HL-60/S4 (cell line): ENCODE data around the gene AHCTF1.

Experiments used
- in situ Hi-C: fragments of 300-500 bp; cut with MboI; formaldehyde crosslinking; loops from 2 replicates; pipeline ENCODE4 v1.14.3; 2022; ENCODE audit warnings: low sequenced_read_pairs

Gene AHCTF1, protein sequence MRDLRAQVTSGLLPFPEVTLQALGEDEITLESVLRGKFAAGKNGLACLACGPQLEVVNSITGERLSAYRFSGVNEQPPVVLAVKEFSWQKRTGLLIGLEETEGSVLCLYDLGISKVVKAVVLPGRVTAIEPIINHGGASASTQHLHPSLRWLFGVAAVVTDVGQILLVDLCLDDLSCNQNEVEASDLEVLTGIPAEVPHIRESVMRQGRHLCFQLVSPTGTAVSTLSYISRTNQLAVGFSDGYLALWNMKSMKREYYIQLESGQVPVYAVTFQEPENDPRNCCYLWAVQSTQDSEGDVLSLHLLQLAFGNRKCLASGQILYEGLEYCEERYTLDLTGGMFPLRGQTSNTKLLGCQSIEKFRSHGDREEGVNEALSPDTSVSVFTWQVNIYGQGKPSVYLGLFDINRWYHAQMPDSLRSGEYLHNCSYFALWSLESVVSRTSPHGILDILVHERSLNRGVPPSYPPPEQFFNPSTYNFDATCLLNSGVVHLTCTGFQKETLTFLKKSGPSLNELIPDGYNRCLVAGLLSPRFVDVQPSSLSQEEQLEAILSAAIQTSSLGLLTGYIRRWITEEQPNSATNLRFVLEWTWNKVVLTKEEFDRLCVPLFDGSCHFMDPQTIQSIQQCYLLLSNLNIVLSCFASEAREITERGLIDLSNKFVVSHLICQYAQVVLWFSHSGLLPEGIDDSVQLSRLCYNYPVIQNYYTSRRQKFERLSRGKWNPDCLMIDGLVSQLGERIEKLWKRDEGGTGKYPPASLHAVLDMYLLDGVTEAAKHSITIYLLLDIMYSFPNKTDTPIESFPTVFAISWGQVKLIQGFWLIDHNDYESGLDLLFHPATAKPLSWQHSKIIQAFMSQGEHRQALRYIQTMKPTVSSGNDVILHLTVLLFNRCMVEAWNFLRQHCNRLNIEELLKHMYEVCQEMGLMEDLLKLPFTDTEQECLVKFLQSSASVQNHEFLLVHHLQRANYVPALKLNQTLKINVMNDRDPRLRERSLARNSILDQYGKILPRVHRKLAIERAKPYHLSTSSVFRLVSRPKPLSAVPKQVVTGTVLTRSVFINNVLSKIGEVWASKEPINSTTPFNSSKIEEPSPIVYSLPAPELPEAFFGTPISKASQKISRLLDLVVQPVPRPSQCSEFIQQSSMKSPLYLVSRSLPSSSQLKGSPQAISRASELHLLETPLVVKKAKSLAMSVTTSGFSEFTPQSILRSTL (N-terminal part only)

GRCh38 chr1:246931549-246932365, at the start of gene AHCTF1:
AHCTF1 (minus strand) TSS chr1:246931948; CDS start chr1:246918370, 13,578 bp downstream.
- in situ Hi-C loops, result no loop called here

DNA sequence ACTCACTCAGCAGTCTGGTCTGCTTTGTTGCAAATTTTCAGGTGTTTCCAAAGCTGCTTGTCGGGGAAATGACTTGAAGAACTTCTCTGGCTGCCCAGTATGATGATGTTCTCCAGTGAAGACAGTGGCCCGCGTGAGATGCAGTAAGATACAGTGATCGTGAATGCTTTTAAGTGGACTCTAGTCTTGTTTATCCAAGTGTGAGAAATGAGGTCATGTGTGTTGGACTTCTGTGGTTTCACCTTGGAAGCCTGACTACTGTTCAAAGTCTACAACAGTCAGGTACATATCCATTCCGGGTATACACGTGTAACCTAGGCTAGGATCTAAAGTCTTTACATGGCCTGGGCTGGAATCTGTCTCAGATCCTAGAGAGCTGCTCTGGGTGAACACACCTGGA, 47.0 kb upstream of the AHCTF1 start:
- in situ Hi-C loops, result no loop called here

- in situ Hi-C loops, result no loop called here
Measured at GRCh38 chr1:246978281-246978680, 46.5 kb upstream of the AHCTF1 start.

GRCh38 chr1:246971969-246972368, 40.2 kb upstream of the AHCTF1 start:
- in situ Hi-C loops, result loop anchor here (25.0 kb wide), 1 partner anchor 515 kb away; no protein-coding TSS in a partner anchor

DNA sequence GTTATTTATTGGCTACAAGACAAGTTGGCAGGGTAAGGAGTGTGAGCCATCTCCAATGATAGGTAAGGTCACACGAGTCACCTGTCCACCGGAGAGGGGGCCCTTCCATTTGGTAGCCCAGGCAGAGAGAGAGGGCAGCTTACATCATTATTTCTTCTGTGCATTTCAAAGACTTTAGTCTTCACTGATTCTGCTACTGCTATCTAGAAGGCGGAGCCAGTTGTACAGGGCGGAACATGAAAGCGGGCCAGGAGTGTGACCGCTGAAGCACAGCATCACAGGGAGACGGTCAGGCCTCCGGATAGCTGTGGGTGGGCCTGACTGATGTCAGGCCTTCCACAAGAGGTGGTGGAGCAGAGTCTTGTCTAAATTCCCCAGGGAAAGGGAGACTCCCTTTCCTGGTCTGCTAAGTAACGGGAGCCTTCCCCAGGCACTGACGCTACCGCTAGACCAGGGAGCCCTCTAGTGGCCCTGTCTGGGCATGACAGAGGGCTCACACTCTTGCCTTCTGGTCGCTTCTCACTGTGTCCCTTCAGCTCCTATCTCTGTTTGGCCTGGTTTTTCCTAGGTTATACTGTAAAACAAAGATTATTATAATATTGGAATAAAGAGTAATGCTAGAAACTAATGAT, 39.5 kb upstream of the AHCTF1 start:
- in situ Hi-C loops, result loop anchor here (25.0 kb wide), 1 partner anchor 516 kb away; no protein-coding TSS in a partner anchor

DNA sequence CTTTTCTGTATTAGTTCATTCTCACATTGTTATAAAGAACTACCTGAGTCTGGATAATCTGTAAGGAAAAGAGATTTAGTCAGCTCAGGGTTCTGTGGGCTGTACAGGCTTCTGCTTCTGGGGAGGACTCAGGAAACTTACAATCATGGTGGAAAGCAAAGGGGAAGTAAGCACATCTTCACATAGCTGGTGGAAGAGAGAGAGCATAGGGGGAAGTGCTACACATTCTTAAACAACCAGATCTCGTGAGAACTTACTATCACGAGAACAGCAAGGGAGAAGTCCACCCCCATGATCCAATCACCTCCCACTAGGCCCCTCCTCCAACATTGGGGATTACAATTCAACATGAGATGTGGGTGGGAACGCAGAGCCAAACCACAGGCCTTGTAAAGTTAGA, 37.9 kb upstream of the AHCTF1 start:
- in situ Hi-C loops, result loop anchor here (10.0 to 25.0 kb wide), 2 partner anchors 275 to 518 kb away; no protein-coding TSS in a partner anchor

GRCh38 chr1:246966502-246966901, 34.8 kb upstream of the AHCTF1 start:
- in situ Hi-C loops, result loop anchor here (10.0 to 25.0 kb wide), 2 partner anchors 272 to 521 kb away; no protein-coding TSS in a partner anchor

- in situ Hi-C loops, result loop anchor here (10.0 to 25.0 kb wide), 2 partner anchors 265 to 527 kb away; no protein-coding TSS in a partner anchor
Measured at GRCh38 chr1:246959944-246960693, 28.4 kb upstream of the AHCTF1 start.

GRCh38 chr1:246954126-246954525, 22.4 kb upstream of the AHCTF1 start:
- in situ Hi-C loops, result loop anchor here (25.0 kb wide), 1 partner anchor 533 kb away; no protein-coding TSS in a partner anchor

- in situ Hi-C loops, result loop anchor here (25.0 kb wide), 1 partner anchor 536 kb away; no protein-coding TSS in a partner anchor
Measured at GRCh38 chr1:246951413-246951812, 19.7 kb upstream of the AHCTF1 start.

GRCh38 chr1:246949956-246950355, 18.2 kb upstream of the AHCTF1 start:
- in situ Hi-C loops, result loop anchor here (25.0 kb wide), 1 partner anchor 537 kb away; no protein-coding TSS in a partner anchor

DNA sequence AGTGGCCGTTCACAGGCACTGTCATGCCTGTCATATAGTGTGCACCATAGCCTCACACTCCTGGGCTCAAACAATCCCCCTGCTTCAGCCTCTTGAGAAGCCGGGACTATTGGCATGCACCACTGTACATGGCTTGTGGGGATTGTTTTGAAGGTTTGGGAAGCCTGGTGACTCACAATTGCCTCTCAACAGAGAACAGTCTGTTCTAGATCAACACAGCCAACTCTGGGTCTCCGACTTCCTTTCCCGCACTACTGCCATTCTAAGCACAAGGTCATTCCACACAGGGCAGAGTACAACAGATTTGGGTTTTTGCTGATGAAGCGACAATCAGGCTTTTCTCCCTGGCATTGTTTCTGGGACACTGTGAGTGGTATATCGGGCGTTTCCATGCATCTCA, 15.5 kb upstream of the AHCTF1 start:
- in situ Hi-C loops, result no loop called here

- in situ Hi-C loops, result no loop called here
Measured at GRCh38 chr1:246946366-246946765, 14.6 kb upstream of the AHCTF1 start.

GRCh38 chr1:246934765-246935164, 3.0 kb upstream of the AHCTF1 start:
- in situ Hi-C loops, result no loop called here

DNA sequence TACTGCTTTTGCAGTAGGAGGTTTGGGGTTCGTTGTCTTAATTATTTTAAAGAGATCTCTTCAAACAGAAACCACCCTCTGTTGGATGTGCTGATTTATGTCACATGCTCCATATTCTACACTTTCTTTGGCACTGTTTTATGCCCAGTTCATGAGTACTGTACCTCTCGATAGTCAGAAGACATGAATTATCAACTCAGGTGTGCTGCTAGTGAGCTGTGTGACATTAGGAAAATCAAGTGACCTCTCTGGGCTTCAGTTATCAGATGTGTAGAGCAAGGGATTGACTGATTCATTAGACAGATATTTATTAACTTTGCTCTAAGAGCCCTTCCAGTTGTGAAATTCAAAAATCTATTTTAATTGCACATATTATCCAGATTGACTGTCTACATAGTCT, 2.1 kb upstream of the AHCTF1 start:
- in situ Hi-C loops, result no loop called here

DNA sequence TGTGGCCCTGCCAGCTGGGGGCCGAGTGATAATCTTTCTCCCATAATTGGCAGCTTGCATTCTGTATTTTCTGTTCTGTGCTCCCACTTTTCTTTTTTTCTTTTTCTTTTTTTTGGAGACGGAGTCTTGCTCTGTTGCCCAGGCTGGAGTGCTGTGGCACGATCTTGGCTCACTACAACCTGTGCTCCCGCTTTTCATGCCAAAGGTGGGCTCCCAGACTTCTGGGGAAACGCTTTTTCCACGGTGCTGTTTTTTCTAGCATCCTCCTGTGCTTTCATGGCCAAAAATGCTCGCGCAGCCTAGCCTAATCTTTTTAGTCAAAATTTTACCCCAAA, 585 bp upstream of the AHCTF1 start:
- in situ Hi-C loops, result no loop called here

DNA sequence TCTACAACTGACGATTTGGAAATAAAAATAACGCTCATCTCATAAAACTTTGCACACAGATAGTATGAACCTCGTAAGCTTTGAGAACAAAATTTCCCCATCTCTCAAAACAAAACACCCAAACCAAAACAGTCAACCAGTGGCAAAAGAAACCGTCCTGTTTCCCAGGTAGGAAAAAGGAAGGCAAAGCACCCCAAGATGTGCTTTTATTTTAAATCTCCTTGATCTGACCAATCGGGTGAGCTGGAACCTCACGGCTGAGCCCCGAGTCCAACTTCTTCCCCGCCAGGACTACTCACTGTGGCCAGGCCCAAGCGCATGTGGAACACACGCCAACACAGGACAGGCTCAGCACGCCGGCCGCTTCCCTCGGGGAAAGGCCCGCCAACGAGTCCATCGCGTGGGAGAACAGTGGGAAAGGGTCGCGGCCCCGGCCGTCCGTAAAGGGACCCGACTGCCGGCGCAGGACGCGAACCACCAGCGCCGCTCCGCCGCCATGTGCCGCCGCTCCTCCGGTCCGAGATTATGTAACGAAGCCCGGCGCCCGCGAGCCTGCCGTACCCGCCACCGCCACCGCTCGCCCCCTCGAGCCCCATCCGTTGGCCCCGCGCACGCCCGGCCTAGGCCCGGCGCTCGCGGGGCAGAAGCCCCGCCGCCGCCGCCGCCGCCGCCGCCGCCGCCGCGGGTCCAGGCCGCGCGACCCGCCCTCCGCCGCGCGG, 759 bp downstream of the AHCTF1 start:
- in situ Hi-C loops, result no loop called here
